ENCODE measurements around the gene NFIA. TPM values are rescaled to one million over a fixed set of nuclear protein-coding genes. Genes with fewer than 3 reads are reported as not detected.

Gene NFIA
- total and polyA plus RNA-seq, 2 donors (not counting 1 experiment from before 2014, with no cell fraction given): 0.28 to 0.54 TPM

DNA sequence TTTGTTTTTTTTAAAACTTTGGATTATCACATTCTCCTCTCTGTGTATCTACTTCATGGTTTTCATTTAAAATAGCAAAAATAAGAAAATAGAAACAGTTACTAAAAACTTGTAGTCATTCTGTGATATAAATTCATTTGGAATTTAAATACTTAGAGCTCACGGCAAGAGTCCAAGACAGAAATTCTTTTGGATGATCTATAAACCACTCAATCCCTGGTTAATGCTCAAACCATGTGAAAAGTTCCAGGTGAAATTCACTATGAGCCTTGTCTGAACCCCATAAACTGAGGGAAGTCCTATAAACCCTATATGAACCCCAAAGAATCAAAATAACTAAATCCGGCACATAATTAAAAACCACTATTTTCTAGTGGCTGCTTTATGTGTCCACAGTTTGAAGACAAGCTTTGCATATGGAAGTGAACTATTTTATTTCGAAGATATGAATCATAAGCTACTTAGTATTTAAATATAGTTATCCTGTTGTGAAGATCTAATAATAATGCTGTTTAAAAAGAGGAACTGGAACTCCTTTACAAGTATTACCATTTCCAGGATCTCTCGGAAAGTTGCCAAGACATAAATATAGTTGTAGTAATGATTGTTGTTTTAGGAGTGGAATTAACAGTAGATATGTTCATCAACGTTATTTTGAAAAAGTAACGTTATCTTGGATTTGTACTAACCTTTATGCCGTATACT lies 163.5 kb downstream of the NFIA start:
- H3K27me3 Mint-ChIP-seq: peaks cover 3% of the 10 kb centered on the region
- Histone ChIP-seq H4K20me1 (ENCODE audit: control insufficient read depth, insufficient read depth, low read length, poor library complexity, severe bottlenecking) (no peaks in the 10 kb centered on the region), H2AFZ (ENCODE audit: insufficient read depth, low read depth, low read length, poor library complexity, severe bottlenecking) (no peak overlapping the region), H3K4me1 (ENCODE audit: control insufficient read depth in 2 of 2, insufficient read depth in 2 of 2, low read length in 2 of 2) (no peaks in the 10 kb centered on the region), H3K4me2 (replicated peaks; ENCODE audit: low read depth, low read length, poor library complexity, severe bottlenecking) (no peak overlapping the region), H3K9ac (ENCODE audit: low read length) (no peak overlapping the region), H3K36me3 (replicated peaks in 1 of 2; ENCODE audit: control extremely low read depth in 1 of 2, control insufficient read depth in 1 of 2, extremely low read depth in 1 of 2, insufficient read depth in 2 of 2, low read length in 1 of 2) (no peaks in the 10 kb centered on the region), H3K27ac (ENCODE audit: low read length in 2 of 2) (no peak overlapping the region), H3K27me3 (replicated peaks in 1 of 4; ENCODE audit: control extremely low read depth in 1 of 4, control insufficient read depth in 3 of 4, insufficient read depth in 4 of 4, low read length in 3 of 4) (no peaks in the 10 kb centered on the region), H3K79me2 (ENCODE audit: control insufficient read depth, insufficient read depth, low read length) (no peaks in the 10 kb centered on the region), H3K9me3 (ENCODE audit: control extremely low read depth in 1 of 3, control insufficient read depth in 2 of 3, insufficient read depth in 1 of 3, low read length in 2 of 3) (no peaks in the 10 kb centered on the region), H3K4me3 (ENCODE audit: control extremely low read depth in 1 of 5, extremely low read depth in 1 of 5, insufficient read depth in 1 of 5, low read depth in 2 of 5, low read length in 4 of 5) (no peak overlapping the region)
- H3K27ac Mint-ChIP-seq: no peak overlapping the region
- TF ChIP-seq, protein P1, sequence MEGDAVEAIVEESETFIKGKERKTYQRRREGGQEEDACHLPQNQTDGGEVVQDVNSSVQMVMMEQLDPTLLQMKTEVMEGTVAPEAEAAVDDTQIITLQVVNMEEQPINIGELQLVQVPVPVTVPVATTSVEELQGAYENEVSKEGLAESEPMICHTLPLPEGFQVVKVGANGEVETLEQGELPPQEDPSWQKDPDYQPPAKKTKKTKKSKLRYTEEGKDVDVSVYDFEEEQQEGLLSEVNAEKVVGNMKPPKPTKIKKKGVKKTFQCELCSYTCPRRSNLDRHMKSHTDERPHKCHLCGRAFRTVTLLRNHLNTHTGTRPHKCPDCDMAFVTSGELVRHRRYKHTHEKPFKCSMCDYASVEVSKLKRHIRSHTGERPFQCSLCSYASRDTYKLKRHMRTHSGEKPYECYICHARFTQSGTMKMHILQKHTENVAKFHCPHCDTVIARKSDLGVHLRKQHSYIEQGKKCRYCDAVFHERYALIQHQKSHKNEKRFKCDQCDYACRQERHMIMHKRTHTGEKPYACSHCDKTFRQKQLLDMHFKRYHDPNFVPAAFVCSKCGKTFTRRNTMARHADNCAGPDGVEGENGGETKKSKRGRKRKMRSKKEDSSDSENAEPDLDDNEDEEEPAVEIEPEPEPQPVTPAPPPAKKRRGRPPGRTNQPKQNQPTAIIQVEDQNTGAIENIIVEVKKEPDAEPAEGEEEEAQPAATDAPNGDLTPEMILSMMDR (IDR thresholded peaks at IDR 0.05): no peak
- TF ChIP-seq EZH2 (IDR thresholded peaks at IDR 0.05; ENCODE audit: borderline replicate concordance, insufficient read depth, low read depth, low read length, poor library complexity, severe bottlenecking): no peak
- ChIA-PET POLR2A (no interaction called here), CTCF (interaction anchor here (1.6 kb wide), 1 partner anchor 196 kb away, joined by 4 read pairs; no protein-coding TSS in a partner anchor)
- intact Hi-C loops (cut with micrococcal nuclease): no loop called here
- no peak overlapping the region for H3K4me3 Mint-ChIP-seq
- WGBS (ENCODE audit: insufficient coverage): no CpG with 5 or more reads among the region's 7 CpGs
- H3K4me1 Mint-ChIP-seq: no peaks in the 10 kb centered on the region
- DNase-seq: no peak
- no peak for ATAC-seq (ENCODE audit: low read depth)
- no peaks in the 10 kb centered on the region for H3K9me3 Mint-ChIP-seq (ENCODE audit: insufficient read depth)

DNA sequence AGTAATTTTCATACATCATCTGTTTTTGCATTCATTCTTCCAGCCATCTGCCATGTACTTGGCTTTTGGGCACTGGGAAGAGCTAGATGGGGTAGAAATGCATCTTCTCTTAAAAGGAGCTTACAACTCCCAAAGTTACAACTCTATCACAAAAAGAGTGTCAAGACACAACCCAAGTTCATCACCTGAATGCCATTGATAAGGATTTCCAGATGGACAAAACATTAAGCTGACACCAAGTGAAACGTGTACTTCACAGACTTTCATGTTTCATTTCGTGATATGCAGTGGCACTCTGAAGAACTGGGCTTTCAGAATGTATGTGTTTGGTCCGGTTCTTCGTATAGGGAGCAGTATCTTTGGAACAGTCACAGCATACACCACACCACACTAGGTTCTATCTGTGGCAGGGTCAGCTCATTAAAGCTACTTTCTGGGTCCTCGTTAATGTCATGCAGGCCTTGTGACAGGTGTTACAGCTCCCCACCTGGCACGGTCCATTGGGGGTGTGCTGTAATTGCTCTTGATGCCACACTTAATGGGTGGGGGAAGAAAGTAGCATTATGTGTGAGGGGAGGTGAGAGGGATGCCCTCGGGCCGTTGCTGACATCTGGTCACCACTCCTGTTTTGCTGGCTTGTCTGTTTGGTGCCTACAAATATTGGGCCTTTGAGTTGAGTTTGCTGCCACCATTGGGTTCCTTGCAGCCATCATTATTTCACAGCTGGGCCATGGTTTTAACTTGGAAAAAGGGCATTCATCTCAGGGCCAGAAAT lies 164.9 kb downstream of the NFIA start:
- WGBS (ENCODE audit: insufficient coverage): 87% methylated on average over 6 of the region's 8 CpGs
- ATAC-seq (ENCODE audit: low read depth): no peak
- no peaks in the 10 kb centered on the region for H3K36me3 ChIP-seq (replicated peaks in 1 of 2; ENCODE audit: control extremely low read depth in 1 of 2, control insufficient read depth in 1 of 2, extremely low read depth in 1 of 2, insufficient read depth in 2 of 2, low read length in 1 of 2)

More for the DNA sequence above, 164.9 kb downstream of the NFIA start:
- H3K79me2 ChIP-seq (ENCODE audit: control insufficient read depth, insufficient read depth, low read length): no peaks in the 10 kb centered on the region
- no peak overlapping the region for H3K4me2 ChIP-seq (replicated peaks; ENCODE audit: low read depth, low read length, poor library complexity, severe bottlenecking)
- CTCF ChIA-PET: interaction anchor here (1.0 to 1.6 kb wide), 2 partner anchors 9 to 197 kb away, joined by 3 to 4 read pairs; no protein-coding TSS in a partner anchor
- H3K9me3 ChIP-seq (ENCODE audit: control extremely low read depth in 1 of 3, control insufficient read depth in 2 of 3, insufficient read depth in 1 of 3, low read length in 2 of 3): no peaks in the 10 kb centered on the region
- TF ChIP-seq, protein P1 (IDR thresholded peaks at IDR 0.05): no peak
- no peak for TF ChIP-seq EZH2 (IDR thresholded peaks at IDR 0.05; ENCODE audit: borderline replicate concordance, insufficient read depth, low read depth, low read length, poor library complexity, severe bottlenecking)
- Mint-ChIP-seq H3K9me3 (ENCODE audit: insufficient read depth) (no peaks in the 10 kb centered on the region), H3K4me3 (no peak overlapping the region), H3K4me1 (no peaks in the 10 kb centered on the region), H3K27ac (no peak overlapping the region), H3K27me3 (peaks cover 3% of the 10 kb centered on the region)
- no peak overlapping the region for H3K27ac ChIP-seq (ENCODE audit: low read length in 2 of 2)
- no peak overlapping the region for H3K4me3 ChIP-seq (ENCODE audit: control extremely low read depth in 1 of 5, extremely low read depth in 1 of 5, insufficient read depth in 1 of 5, low read depth in 2 of 5, low read length in 4 of 5)
- no peak overlapping the region for H2AFZ ChIP-seq (ENCODE audit: insufficient read depth, low read depth, low read length, poor library complexity, severe bottlenecking)
- no peak overlapping the region for H3K9ac ChIP-seq (ENCODE audit: low read length)
- intact Hi-C loops (cut with micrococcal nuclease): no loop called here
- H4K20me1 ChIP-seq (ENCODE audit: control insufficient read depth, insufficient read depth, low read length, poor library complexity, severe bottlenecking): no peaks in the 10 kb centered on the region
- POLR2A ChIA-PET: no interaction called here
- H3K27me3 ChIP-seq (replicated peaks in 1 of 4; ENCODE audit: control extremely low read depth in 1 of 4, control insufficient read depth in 3 of 4, insufficient read depth in 4 of 4, low read length in 3 of 4): no peaks in the 10 kb centered on the region
- DNase-seq: no peak
- H3K4me1 ChIP-seq (ENCODE audit: control insufficient read depth in 2 of 2, insufficient read depth in 2 of 2, low read length in 2 of 2): no peaks in the 10 kb centered on the region

All from B cell (primary cell).